Measurements from ENCODE around the gene INPP5A.

DNA sequence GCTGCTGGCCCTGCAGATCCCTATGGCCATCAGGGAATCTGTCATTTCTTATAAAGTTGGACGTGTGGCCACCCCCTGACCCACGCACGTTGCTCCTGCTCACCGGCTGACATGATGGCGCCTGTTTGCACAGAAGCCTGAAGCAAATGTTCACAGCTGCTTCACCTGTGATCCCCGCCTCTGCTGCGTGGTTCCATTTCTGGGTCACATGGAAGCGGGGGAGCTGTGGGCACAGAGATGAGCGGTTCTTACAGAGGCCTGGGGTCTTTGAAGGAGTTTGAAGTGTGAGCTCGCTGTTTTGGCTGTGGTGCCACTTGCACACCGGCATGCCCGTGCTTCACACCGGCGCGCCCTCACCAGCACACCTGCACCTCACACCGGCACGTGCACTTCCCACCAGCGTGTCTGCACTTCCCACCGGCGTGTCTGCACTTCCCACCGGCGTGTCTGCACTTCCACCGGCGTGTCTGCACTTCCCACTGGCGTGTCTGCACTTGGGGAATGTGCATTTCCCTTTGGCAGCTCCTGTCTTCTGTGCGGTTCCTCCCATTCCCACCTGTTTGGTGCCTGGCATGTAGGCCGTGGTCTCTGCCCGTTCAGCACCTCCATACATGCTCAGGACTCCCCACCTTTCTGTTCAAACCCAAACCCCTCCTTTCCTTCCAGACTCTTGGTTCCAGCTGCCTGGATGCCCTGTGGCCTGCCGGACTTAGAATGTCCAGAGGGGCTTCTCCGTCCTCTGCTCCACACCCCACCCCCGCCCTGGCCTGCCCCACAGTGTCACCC is 86.7 kb downstream of the INPP5A start:
- no peak for TF ChIP-seq EZH2 (IDR thresholded peaks at IDR 0.05; ENCODE audit: low read length, unreplicated experiment)
- TF ChIP-seq, protein P1, sequence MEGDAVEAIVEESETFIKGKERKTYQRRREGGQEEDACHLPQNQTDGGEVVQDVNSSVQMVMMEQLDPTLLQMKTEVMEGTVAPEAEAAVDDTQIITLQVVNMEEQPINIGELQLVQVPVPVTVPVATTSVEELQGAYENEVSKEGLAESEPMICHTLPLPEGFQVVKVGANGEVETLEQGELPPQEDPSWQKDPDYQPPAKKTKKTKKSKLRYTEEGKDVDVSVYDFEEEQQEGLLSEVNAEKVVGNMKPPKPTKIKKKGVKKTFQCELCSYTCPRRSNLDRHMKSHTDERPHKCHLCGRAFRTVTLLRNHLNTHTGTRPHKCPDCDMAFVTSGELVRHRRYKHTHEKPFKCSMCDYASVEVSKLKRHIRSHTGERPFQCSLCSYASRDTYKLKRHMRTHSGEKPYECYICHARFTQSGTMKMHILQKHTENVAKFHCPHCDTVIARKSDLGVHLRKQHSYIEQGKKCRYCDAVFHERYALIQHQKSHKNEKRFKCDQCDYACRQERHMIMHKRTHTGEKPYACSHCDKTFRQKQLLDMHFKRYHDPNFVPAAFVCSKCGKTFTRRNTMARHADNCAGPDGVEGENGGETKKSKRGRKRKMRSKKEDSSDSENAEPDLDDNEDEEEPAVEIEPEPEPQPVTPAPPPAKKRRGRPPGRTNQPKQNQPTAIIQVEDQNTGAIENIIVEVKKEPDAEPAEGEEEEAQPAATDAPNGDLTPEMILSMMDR (conservative IDR thresholded peaks at IDR 0.05; ENCODE audit: low read depth, low read length): no peak
- TF ChIP-seq EZH2phosphoT487 (IDR thresholded peaks at IDR 0.05; ENCODE audit: borderline replicate concordance, low read length): no peak

Data from PC-3 (cell line).